GM12878 (cell line): ENCODE results near the gene CSF2. TPM values are rescaled to one million over a fixed set of nuclear protein-coding genes. Genes with fewer than 3 reads are reported as not detected.

Source experiments
- ATAC-seq: fragments of 200-7000 bp; cut with Tn5 transposase; 3 replicates; pipeline ENCODE4 v1.9.1; 2020; ENCODE audit warnings: mild to moderate bottlenecking, moderate library complexity
- BruUV-seq: library from RNA; stranded (reverse); fragments of 400-500 nt; replicated peaks from 2 replicates; lab custom pipeline; 2021; lab: Mats Ljungman, UMichigan
- CTCF ChIA-PET: fragments of 300-600 bp; sonication (Branson Sonifier 250); formaldehyde crosslinking; extraction: SDS; loops from one replicate; lab custom pipeline; 2021; ENCODE audit warnings: inconsistent platforms; lab: Yijun Ruan, JAX
- POLR2A ChIA-PET: fragments of 350-600 bp; formaldehyde crosslinking; extraction: SDS; loops from one replicate; lab custom pipeline; 2021; ENCODE audit warnings: inconsistent platforms; lab: Charles Lee
- RAD21 ChIA-PET: fragments of 300-600 bp; sonication (Branson Sonifier 250); formaldehyde crosslinking; loops from one replicate; lab custom pipeline; 2023; ENCODE audit warnings: antibody characterized with exemption; ENCODE audit not compliant: unreplicated experiment; lab: Charles Lee
- SMC1A ChIA-PET: fragments of 300-600 bp; sonication (Branson Sonifier 250); formaldehyde crosslinking; loops from one replicate; lab custom pipeline; 2023; ENCODE audit not compliant: unreplicated experiment, uncharacterized antibody; lab: Charles Lee
- DNase-seq: peaks from one replicate; pipeline ENCODE4 v3.0.0-alpha.2; 2011; ENCODE audit warnings: low read depth, low spot score
- FAIRE-seq: peaks from 3 replicates; lab custom pipeline; 2011; peaks lifted over from hg19 to GRCh38; lab: Jason Lieb, UNC
- H2AFZ ChIP-seq: 2 replicates; pipeline ENCODE4 v1.6.0; 2011; ENCODE audit warnings: low read depth, low read length, control low read depth; ENCODE audit not compliant: control insufficient read depth
- H3K27ac ChIP-seq: 2 replicates; pipeline ENCODE4 v1.5.1; 2011; ENCODE audit warnings: control low read depth; ENCODE audit not compliant: control insufficient read depth, insufficient read depth
- H3K27me3 ChIP-seq, 2 experiments: replicated peaks in 1 of 2; 2 replicates each; pipeline versions ENCODE4 v1.6.0 to v1.6.1; 2011; ENCODE audit warnings: low read length in 1 of 2; ENCODE audit not compliant: control insufficient read depth in 2 of 2, insufficient read depth in 2 of 2
- H3K36me3 ChIP-seq, 2 experiments: 2 replicates each; pipeline ENCODE4 v1.5.1; 2011; ENCODE audit warnings: low read length in 1 of 2; ENCODE audit not compliant: control insufficient read depth in 2 of 2, insufficient read depth in 2 of 2
- H3K4me1 ChIP-seq: 2 replicates; pipeline ENCODE4 v1.6.1; 2011; ENCODE audit warnings: mild to moderate bottlenecking, low read length, moderate library complexity, mixed read lengths; ENCODE audit not compliant: control insufficient read depth, insufficient read depth
- H3K4me2 ChIP-seq: 2 replicates; pipeline ENCODE4 v1.6.0; 2011; ENCODE audit warnings: control low read depth; ENCODE audit not compliant: control insufficient read depth, insufficient read depth
- H3K4me3 ChIP-seq: fragments of 200-600 bp; sonication (generic); 2 replicates; pipeline ENCODE4 v1.5.1; 2016
- H3K79me2 ChIP-seq: 2 replicates; pipeline ENCODE4 v1.6.0; 2011; ENCODE audit warnings: low read length; ENCODE audit not compliant: control insufficient read depth, insufficient read depth
- H3K9ac ChIP-seq: 2 replicates; pipeline ENCODE4 v1.8.0; 2011; ENCODE audit warnings: low read length, control low read depth, mixed read lengths; ENCODE audit not compliant: control insufficient read depth, insufficient read depth
- H3K9me3 ChIP-seq: replicated peaks from 3 replicates; pipeline ENCODE4 v1.5.1; 2011; ENCODE audit warnings: mild to moderate bottlenecking, low read length; ENCODE audit not compliant: control insufficient read depth, insufficient read depth
- H4K20me1 ChIP-seq: 2 replicates; pipeline ENCODE4 v1.6.0; 2011; ENCODE audit not compliant: control insufficient read depth, insufficient read depth
- PML ChIP-seq: IDR thresholded peaks from 2 replicates; pipeline ENCODE4 v1.6.1; 2012; ENCODE audit warnings: low read length, inconsistent platforms
- WGBS: methylation state at CpG from one replicate; pipeline ENCODE4 v1.1.6; 2016; ENCODE audit warnings: low lambda C conversion rate; ENCODE audit not compliant: insufficient replicate concordance, insufficient coverage; ENCODE audit errors: missing lambda C conversion rate; 5-methylcytosine and 5-hydroxymethylcytosine counted together
- in situ Hi-C: fragments of 300-500 bp; cut with MboI; formaldehyde crosslinking; loops from 9 replicates; pipeline ENCODE4 v1.14.3; 2018; ENCODE audit warnings: mixed read lengths
- intact Hi-C: fragments of 100-400 bp; cut with micrococcal nuclease; formaldehyde crosslinking; loops from one replicate; pipeline ENCODE4 v1.14.2; 2022; ENCODE audit not compliant: unreplicated experiment
- polyA plus RNA-seq, 11 experiments: library from polyadenylated mRNA; depleted of rRNA in 4 of 11; unstranded in 6 of 11; stranded (reverse) in 5 of 11; fragments of >200 nt; fragmentation: Nextera tagmentation in 4 of 11; fragmentation: Illumina TruSeq in 1 of 11; extraction: Ambion mirVana in 4 of 11; extraction: Trizol in 1 of 11; gene quantifications; 1 replicate in 1 of 11; 2 replicates in 10 of 11; pipeline versions ENCODE4 v1.2.1 to v1.2.3, GENCODE V29; 2011 to 2016; ENCODE audit warnings: inconsistent platforms in 2 of 11, missing spikeins in 2 of 11, low read depth in 1 of 11
- total RNA-seq, 4 experiments: library from RNA; depleted of rRNA in 3 of 4; stranded (reverse); fragments of >200 nt in 3 of 4; fragmentation: Illumina TruSeq in 1 of 4; extraction: Trizol in 1 of 4; gene quantifications; 2 replicates each; pipeline versions ENCODE4 v1.2.1 to v1.2.3, GENCODE V29; 2013 to 2021
- TF ChIP-seq, protein P1 (sequence below): IDR thresholded peaks from 2 replicates; pipeline ENCODE4 v1.6.1; 2012; ENCODE audit warnings: mild to moderate bottlenecking, low read depth, low read length

CSF2 gene
- total and polyA plus RNA-seq, 10 of the 15 experiments (the other 5 are each of a cell fraction or from before 2014, with no cell fraction given): 0.15 to 2.0 (median 0.69) TPM; not detected in 2

DNA sequence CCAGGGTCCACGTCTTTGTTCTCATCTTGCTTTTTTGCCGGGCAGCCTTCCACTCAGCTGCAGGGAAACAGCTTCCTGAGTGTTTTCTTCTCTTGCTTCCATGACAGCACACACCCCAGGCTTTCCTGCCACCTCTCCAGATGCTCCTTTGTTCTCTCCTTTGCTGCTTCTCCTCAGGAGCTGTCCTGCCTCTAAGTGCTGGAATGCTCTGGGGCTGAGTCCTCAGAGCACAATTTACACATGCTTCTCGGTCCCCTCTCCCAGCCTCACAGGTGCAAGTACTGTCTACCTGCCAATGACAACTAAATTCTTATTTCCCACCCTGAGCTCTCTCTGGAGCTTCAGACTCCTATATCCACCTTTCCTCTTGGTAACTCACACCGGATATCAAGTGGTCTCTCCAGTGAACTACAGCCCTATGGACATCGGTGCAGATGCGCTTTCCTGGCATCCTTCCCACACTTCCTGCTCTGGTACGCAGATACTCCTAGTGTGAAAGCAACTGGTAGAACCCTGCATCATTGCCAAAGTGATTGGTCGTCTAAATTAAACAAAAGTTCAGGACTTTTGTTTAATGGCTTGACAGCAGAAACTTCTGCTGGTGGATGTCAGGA lies 48.7 kb upstream of the CSF2 start:
- H3K27ac ChIP-seq: no peak overlapping the region
- no TSS peak for BruUV-seq
- CTCF ChIA-PET: no interaction called here
- no peak for DNase-seq
- no peaks in the 10 kb centered on the region for H3K9me3 ChIP-seq
- POLR2A ChIA-PET: interaction anchor here (0.7 kb wide), 1 partner anchor 82 kb away, joined by 3 read pairs; no protein-coding TSS in a partner anchor
- no peak overlapping the region for H3K4me2 ChIP-seq
- H3K4me1 ChIP-seq: peaks cover 21% of the 10 kb centered on the region
- no peak overlapping the region for H3K9ac ChIP-seq
- no peaks in the 10 kb centered on the region for H3K79me2 ChIP-seq
- no peak for FAIRE-seq
- whole genome bisulfite sequencing: 53% methylated on average over 8 of the region's 8 CpGs
- in situ Hi-C loops (no loop called here), intact Hi-C loops (no loop called here)
- H3K4me3 ChIP-seq: no peak overlapping the region
- no peak overlapping the region for H2AFZ ChIP-seq
- RAD21 ChIA-PET: no interaction called here
- H3K36me3 ChIP-seq: no peaks in the 10 kb centered on the region
- no peak for TF ChIP-seq PML
- TF ChIP-seq, protein P1, sequence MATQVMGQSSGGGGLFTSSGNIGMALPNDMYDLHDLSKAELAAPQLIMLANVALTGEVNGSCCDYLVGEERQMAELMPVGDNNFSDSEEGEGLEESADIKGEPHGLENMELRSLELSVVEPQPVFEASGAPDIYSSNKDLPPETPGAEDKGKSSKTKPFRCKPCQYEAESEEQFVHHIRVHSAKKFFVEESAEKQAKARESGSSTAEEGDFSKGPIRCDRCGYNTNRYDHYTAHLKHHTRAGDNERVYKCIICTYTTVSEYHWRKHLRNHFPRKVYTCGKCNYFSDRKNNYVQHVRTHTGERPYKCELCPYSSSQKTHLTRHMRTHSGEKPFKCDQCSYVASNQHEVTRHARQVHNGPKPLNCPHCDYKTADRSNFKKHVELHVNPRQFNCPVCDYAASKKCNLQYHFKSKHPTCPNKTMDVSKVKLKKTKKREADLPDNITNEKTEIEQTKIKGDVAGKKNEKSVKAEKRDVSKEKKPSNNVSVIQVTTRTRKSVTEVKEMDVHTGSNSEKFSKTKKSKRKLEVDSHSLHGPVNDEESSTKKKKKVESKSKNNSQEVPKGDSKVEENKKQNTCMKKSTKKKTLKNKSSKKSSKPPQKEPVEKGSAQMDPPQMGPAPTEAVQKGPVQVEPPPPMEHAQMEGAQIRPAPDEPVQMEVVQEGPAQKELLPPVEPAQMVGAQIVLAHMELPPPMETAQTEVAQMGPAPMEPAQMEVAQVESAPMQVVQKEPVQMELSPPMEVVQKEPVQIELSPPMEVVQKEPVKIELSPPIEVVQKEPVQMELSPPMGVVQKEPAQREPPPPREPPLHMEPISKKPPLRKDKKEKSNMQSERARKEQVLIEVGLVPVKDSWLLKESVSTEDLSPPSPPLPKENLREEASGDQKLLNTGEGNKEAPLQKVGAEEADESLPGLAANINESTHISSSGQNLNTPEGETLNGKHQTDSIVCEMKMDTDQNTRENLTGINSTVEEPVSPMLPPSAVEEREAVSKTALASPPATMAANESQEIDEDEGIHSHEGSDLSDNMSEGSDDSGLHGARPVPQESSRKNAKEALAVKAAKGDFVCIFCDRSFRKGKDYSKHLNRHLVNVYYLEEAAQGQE: peak; percentile 74
- H4K20me1 ChIP-seq: peaks cover 2% of the 10 kb centered on the region; the same call in 1 of the 2 replicates
- SMC1A ChIA-PET: no interaction called here
- H3K27me3 ChIP-seq: peaks cover 0 to 5% of the 10 kb centered on the region in 2 experiments; a peak in 2 of 4 replicates
- ATAC-seq: no peak
